ENCODE data around the gene DUSP11.
"Not testable (repeated sequence)": the region's sequence is repeated elsewhere in the genome, so short reads cannot be mapped to it uniquely, and the experiment has no call there.

The DUSP11 gene

DNA sequence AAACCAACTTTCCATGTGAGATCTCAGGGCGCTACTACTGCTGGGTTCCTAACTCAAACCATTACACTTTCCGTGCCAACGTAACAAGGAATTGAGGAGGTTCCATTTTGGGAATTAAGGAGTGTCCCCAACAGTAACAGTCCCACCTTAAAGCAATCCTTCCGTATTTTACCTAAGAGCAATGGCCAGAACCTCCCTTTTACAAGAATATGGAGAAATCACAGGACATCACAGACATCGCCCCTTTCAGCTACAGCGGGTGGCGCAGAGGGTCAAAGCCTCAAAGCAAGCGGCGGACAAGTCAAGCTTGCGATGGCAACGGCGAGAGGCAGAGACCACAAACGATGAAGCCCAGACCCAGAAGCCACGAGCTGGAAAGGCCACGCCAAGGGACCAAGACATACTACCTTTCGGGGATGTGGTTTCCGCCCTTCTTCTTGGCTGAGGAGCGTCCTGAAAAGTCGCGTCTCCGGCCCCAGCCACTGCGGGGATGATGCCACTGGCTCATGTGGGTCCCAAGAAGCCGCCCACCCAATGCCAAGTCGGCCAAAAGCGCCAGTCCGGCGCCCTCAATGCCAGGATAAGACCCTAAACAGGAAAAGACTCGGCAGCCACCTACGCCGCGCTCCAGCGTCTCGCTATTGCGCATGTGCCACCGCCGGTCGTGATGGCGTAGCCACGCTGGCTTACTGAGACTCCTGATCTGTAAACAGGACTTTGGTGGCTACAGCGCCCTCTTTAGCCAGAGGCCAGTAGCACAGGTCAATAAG is at the start of gene DUSP11:
DUSP11 (minus strand) TSS at position 637 of the 770 bp plus-strand sequence; CDS start at position 508, 129 bp downstream.
- peak; percentile 87 for DNase-seq

GRCh38 chr2:73828818-73829570 is 49.1 kb upstream of the DUSP11 start, which contains the start of gene STAMBP:
STAMBP (plus strand) TSS chr2:73828961; CDS start chr2:73830857, 1,896 bp downstream.
- DNase-seq: peak; percentile 98

- no peak for DNase-seq
Observed at GRCh38 chr2:73828389-73828817, 48.5 kb upstream of the DUSP11 start.

DNA sequence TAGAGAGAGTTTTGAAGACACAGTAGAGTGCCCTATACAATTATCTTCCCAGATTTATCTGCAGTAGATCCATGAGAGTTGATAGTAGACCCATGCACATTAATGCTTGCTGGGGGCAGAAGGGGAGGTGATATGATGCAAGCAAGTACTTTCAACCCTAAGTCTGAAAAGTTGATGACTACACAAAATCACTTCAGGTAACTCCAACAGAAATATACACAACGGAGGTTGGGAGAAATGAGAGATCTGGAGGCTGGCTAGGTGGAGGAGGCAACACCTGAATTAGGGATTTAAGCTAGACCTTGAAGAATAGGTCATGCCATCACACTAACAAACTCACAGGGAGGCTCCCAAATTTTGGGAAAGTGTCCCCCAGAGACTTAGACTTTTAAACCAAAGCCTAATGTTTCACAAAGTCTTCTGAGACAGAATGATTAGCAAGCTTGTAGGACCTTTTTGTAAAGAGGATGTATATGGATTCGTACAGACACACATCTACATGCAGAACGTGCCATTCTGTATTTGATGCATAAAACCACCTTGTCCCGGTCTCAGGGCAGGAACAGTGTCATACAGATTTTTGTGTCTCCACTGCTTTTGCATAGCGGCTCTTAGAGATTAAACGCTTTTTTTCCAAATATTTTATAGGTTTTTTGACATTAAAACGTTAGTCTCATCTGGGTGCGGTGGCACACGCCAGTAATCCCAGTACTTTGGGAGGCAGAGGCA is 47.9 kb upstream of the DUSP11 start:
- no peak for DNase-seq

GRCh38 chr2:73827018-73827417 is 47.1 kb upstream of the DUSP11 start:
- no peak for DNase-seq

DNA sequence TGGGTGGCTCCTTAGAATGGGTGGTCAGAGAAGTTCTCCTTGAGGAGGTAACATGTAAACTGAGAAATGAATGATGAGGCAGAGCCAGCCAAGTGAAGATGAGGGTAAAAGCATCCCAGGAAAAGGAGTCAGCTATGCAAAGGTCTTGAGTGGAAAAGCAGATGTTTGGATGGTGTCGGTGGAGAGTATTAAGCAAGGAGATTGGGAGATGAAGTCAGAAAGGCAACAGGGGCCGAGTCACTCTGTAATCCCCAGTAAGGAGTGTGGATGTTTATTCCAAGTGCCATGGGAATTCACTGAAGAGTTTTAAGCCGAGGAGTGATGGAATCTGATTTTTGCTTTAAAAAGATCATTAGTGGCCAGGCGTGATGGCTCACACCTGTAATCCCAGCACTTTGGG is 45.5 kb upstream of the DUSP11 start:
- DNase-seq: no peak

DNA sequence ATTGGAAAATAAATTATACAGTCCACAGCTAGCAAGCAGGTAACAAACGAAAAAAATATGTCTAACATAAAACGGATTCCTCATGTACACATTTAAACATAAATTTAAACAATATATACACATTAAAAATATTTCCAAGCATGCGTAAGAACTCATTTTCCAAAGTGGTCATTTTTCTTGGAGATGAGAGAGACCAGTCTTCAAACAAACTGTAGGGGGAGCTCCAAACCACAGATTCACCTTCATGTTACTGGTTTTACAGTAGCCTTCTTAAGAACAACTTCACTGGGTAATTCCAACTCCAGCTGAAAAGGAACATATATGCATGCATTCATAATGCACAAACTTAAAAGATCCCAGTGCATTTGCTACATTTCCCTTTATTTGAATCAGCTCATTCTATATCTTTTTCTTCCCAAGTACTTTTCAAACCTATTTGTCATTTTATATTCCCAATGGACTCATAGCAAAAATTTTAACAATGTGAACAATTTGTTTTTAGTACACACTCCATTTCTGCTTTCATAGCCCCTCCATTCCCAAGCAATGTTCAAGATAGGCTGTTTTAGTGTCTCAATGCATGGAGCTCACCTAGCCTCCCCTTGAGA is 44.1 kb upstream of the DUSP11 start:
- DNase-seq: peak; percentile 66

- DNase-seq: no peak
Observed at GRCh38 chr2:73823416-73823815, 43.5 kb upstream of the DUSP11 start.

GRCh38 chr2:73822991-73823390 is 43.1 kb upstream of the DUSP11 start:
- DNase-seq: no peak

- DNase-seq: no peak
Observed at GRCh38 chr2:73822276-73822675, 42.4 kb upstream of the DUSP11 start.

DNA sequence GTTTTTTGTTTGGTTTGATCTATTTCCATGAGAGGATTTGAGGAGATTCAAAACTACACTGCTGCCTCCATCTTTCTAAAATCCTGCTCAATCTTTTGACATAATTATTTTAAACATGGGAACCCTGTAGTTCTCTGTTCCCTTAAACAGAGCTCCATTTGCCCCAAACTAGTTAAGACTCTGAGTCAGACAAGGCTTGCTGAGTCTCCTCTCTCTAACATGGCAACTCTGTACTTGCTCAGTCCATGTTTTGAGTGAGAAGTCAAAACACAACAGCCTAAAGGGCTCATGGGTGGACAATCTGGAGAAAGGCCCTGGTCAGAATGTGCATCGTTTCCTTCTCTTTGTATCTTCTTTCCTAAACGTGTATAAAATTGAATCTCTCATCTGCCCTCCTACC is 41.8 kb upstream of the DUSP11 start:
- no peak for DNase-seq

GRCh38 chr2:73821227-73821626 is 41.3 kb upstream of the DUSP11 start:
- DNase-seq: no peak

- DNase-seq: no peak
Observed at GRCh38 chr2:73818296-73818695, 38.4 kb upstream of the DUSP11 start.

DNA sequence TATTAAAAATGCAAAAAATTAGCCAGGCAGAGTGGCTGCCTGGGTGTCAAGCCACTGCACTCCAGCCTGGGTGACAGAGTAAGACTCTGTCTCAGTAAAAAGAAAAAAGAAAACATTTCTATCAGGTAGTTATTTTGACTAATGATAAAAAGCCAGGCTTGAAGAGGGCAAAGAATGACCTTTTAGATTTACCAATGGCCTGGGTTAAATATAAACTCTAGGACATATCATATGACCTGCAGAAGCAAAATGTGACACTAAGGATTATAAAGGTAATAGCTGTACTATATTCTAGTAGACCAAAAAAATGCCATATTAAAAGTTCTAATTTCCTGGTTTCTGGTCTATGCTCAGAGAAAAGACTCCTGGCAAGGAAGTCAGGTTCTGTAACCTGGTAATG is 32.7 kb upstream of the DUSP11 start:
- DNase-seq: no peak

- no peak for DNase-seq
Observed at GRCh38 chr2:73811878-73812277, 32.0 kb upstream of the DUSP11 start.

- not testable (repeated sequence) for DNase-seq
Observed at GRCh38 chr2:73783883-73784282, 4.0 kb upstream of the DUSP11 start, which contains the start of gene C2orf78. C2orf78 (plus strand) TSS chr2:73784183; CDS start chr2:73784310, 127 bp downstream.

DNA sequence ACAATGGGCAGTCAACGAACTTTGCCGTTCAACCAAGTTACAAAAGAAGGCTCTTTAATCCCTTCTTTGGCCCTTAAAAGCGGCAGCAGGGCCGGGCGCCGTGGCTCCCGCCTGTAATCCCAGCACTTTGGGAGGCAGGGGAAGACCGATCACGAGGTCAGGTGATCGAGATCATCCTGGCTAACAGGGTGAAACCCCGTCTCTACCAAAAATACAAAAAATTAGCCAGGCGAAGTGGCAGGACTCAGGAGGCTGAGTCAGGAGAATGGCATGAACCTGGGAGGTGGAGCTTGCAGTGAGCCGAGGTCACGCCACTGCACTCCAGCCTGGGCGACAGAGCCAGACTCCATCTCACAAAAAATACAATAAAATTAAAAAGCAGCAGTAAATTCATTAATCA is 3.5 kb upstream of the DUSP11 start:
- DNase-seq: not testable (repeated sequence)

GRCh38 chr2:73780237-73780582 is 307 bp upstream of the DUSP11 start:
- DNase-seq: no peak

- DNase-seq: not testable (repeated sequence)
Observed at GRCh38 chr2:73778867-73779466, 936 bp downstream of the DUSP11 start.

GRCh38 chr2:73776869-73777519 is 2.9 kb downstream of the DUSP11 start:
- DNase-seq: no peak

- DNase-seq: no peak
Observed at GRCh38 chr2:73776381-73776780, 3.5 kb downstream of the DUSP11 start.

DNA sequence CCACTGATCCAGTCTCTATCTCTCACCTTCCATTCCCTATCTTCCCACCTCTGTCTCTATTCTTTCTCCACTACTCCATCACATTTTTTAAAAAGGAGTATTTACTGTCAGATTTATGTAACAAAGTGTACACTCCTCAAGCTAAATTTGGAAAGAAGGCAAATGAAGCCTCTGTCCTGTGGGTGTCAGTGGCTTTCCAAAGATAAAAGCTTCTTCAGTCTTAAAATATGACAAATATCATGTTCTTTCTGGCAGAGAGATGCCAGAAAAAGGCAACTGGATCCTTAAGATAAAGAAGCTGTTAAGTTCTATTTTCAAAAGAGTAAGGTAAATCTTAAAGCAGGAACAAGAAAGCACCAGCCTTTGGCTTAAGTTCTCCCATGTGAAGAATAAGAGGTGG is 7.1 kb downstream of the DUSP11 start:
- no peak for DNase-seq

All from DMS79 treated with DMSO at 0.1 percent for 48 hours (cell line).